ENCODE results near the gene PDE8B.
A peak's percentile ranks its signal among the peaks of the same experiment; 100 is the strongest.

Gene PDE8B

GRCh38 chr5:77398458-77398857, 188.0 kb downstream of the PDE8B start:
- ATAC-seq: no peak
- DNase-seq: no peak

- ATAC-seq: no peak
- DNase-seq: no peak
These were observed 188.4 kb downstream of the PDE8B start for GRCh38 chr5:77398896-77399295.

- ATAC-seq (no peak), DNase-seq (no peak)
These were observed 190.2 kb downstream of the PDE8B start for GRCh38 chr5:77400645-77401044.

- no peak for ATAC-seq
- DNase-seq: no peak
These were observed 192.3 kb downstream of the PDE8B start for GRCh38 chr5:77402796-77403195.

GRCh38 chr5:77407152-77407551, 196.7 kb downstream of the PDE8B start:
- no peak for ATAC-seq

GRCh38 chr5:77409870-77410621, 199.6 kb downstream of the PDE8B start:
- ATAC-seq: peak; percentile 26
- no peak for DNase-seq

More at GRCh38 chr5:77407152-77407551, 196.7 kb downstream of the PDE8B start:
- DNase-seq: no peak

- DNase-seq (no peak), ATAC-seq (no peak)
These were observed 202.6 kb downstream of the PDE8B start for GRCh38 chr5:77413049-77413448.

- no peak for ATAC-seq
These were observed 207.7 kb downstream of the PDE8B start for GRCh38 chr5:77418162-77418561.

GRCh38 chr5:77418601-77419581, 208.4 kb downstream of the PDE8B start:
- DNase-seq (no peak), ATAC-seq (no peak)

More at GRCh38 chr5:77418162-77418561, 207.7 kb downstream of the PDE8B start:
- no peak for DNase-seq

GRCh38 chr5:77419644-77420582, 209.4 kb downstream of the PDE8B start:
- ATAC-seq: no peak
- DNase-seq: no peak

- DNase-seq (no peak), ATAC-seq (no peak)
These were observed 210.5 kb downstream of the PDE8B start for GRCh38 chr5:77420940-77421339.

GRCh38 chr5:77423022-77423750, 212.7 kb downstream of the PDE8B start:
- DNase-seq: no peak
- no peak for ATAC-seq

- no peak for DNase-seq
- no peak for ATAC-seq
These were observed 214.4 kb downstream of the PDE8B start for GRCh38 chr5:77424921-77425320.

- DNase-seq (no peak), ATAC-seq (no peak)
These were observed 214.9 kb downstream of the PDE8B start for GRCh38 chr5:77425420-77425819.

- no peak for DNase-seq
These were observed 215.6 kb downstream of the PDE8B start for GRCh38 chr5:77425998-77426659.

GRCh38 chr5:77426670-77427069, 216.2 kb downstream of the PDE8B start:
- ATAC-seq (no peak), DNase-seq (no peak)

More at GRCh38 chr5:77425998-77426659, 215.6 kb downstream of the PDE8B start:
- no peak for ATAC-seq

GRCh38 chr5:77427998-77428397, 217.5 kb downstream of the PDE8B start:
- no peak for DNase-seq
- no peak for ATAC-seq

GRCh38 chr5:77428526-77428925, 218.0 kb downstream of the PDE8B start:
- DNase-seq: no peak
- no peak for ATAC-seq

GRCh38 chr5:77430726-77431125, 220.2 kb downstream of the PDE8B start:
- ATAC-seq (no peak), DNase-seq (no peak)

GRCh38 chr5:77431286-77431685, 220.8 kb downstream of the PDE8B start:
- ATAC-seq (no peak), DNase-seq (no peak)

- DNase-seq (no peak), ATAC-seq (no peak)
These were observed 221.2 kb downstream of the PDE8B start for GRCh38 chr5:77431719-77432118.

All from stimulated activated naive CD8-positive, alpha-beta T cell treated with anti-CD3 and anti-CD28 coated beads, Interleukin-15, Interleukin-2, amounts not matched to agents 100 U/mL and 50 U/mL, for 24 hours (primary cell).